ENCODE data around the gene MRPS21.

DNA sequence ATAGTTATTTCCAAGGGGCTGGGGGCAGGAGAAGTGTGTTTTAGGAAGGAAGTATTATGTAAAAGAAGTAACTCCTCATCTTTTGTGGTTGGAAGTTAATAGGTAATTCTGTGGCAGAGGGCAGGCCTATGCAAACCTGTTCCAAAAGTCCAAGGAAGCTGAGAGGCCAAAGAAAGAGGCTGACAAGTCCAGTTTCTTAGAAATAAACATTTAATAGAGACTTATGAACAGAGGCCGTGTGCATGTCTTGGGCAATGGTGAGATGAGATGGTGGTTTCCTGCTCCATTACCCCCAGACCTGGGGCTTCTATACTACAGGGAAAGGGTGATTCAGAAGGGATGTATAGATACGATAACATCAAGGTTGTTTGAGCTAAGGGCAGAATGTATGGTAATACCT is 43.7 kb upstream of the MRPS21 start:
- TF ChIP-seq CTCF (IDR thresholded peaks at IDR 0.05; ENCODE audit: poor library complexity) (no peak), EZH2phosphoT487 (IDR thresholded peaks at IDR 0.05; ENCODE audit: low read depth, severe bottlenecking, unreplicated experiment) (no peak), EZH2 (IDR thresholded peaks at IDR 0.05; ENCODE audit: borderline replicate concordance) (no peak)
